ENCODE measurements around the gene SPG7.
"Not testable (repeated sequence)": the region's sequence is repeated elsewhere in the genome, so short reads cannot be mapped to it uniquely, and the experiment has no call there.

The SPG7 gene

GRCh38 chr16:89565506-89566372, 57.5 kb downstream of the SPG7 start:
- DNase-seq: no peak

GRCh38 chr16:89567656-89568594, 59.7 kb downstream of the SPG7 start:
- no peak for DNase-seq

- no peak for DNase-seq
Observed at GRCh38 chr16:89569506-89570341, 61.5 kb downstream of the SPG7 start.

GRCh38 chr16:89570342-89570923, 62.2 kb downstream of the SPG7 start:
- no peak for DNase-seq

GRCh38 chr16:89570983-89571598, 62.9 kb downstream of the SPG7 start:
- not testable (repeated sequence) for DNase-seq

GRCh38 chr16:89571636-89572035, 63.4 kb downstream of the SPG7 start:
- DNase-seq: no peak

- DNase-seq: no peak
Observed at GRCh38 chr16:89572073-89572484, 63.9 kb downstream of the SPG7 start.

GRCh38 chr16:89572485-89573205, 64.4 kb downstream of the SPG7 start:
- no peak for DNase-seq

GRCh38 chr16:89573826-89574680, 65.8 kb downstream of the SPG7 start:
- no peak for DNase-seq

- peak; percentile 8 for DNase-seq
Observed at GRCh38 chr16:89574681-89575246, 66.6 kb downstream of the SPG7 start.

GRCh38 chr16:89575247-89576152, 67.3 kb downstream of the SPG7 start, which contains the start of gene CPNE7:
Gene CPNE7 (plus strand): TSS chr16:89575758. CDS start chr16:89575898, 140 bp downstream.
- no peak for DNase-seq

- no peak for DNase-seq
Observed at GRCh38 chr16:89576153-89577054, 68.2 kb downstream of the SPG7 start.

- no peak for DNase-seq
Observed at GRCh38 chr16:89577055-89577759, 69.0 kb downstream of the SPG7 start.

- DNase-seq: no peak
Observed at GRCh38 chr16:89579351-89579750, 71.1 kb downstream of the SPG7 start.

GRCh38 chr16:89581045-89581695, 73.0 kb downstream of the SPG7 start:
- DNase-seq: no peak

- DNase-seq: no peak
Observed at GRCh38 chr16:89581861-89582563, 73.8 kb downstream of the SPG7 start.

Measured in NCI-H1694 treated with DMSO at 0.1 percent for 48 hours (cell line).